ENCODE data around the gene PDZD4. TPM values are rescaled to one million over a fixed set of nuclear protein-coding genes. Genes with fewer than 3 reads are reported as not detected.

PDZD4 gene
- total and polyA plus RNA-seq, 2 experiments from 2014 or later: 30.5 to 230 TPM

- TF ChIP-seq ZNF462 (CRISPR knock-in tag; IDR thresholded peaks at IDR 0.05) (no peak), EZH2phosphoT487 (IDR thresholded peaks at IDR 0.05; ENCODE audit: unreplicated experiment) (no peak), NANOG (IDR thresholded peaks at IDR 0.05; ENCODE audit: borderline replicate concordance) (no peak), STAT1 (IDR thresholded peaks at IDR 0.05; ENCODE audit: unreplicated experiment) (no peak), POLR2AphosphoS5 (IDR thresholded peaks at IDR 0.05; ENCODE audit: low read depth) (no peak), EZH2 (IDR thresholded peaks at IDR 0.05; ENCODE audit: low read depth, unreplicated experiment) (no peak), JUNB (IDR thresholded peaks at IDR 0.05; ENCODE audit: unreplicated experiment) (no peak), CTCF (conservative IDR thresholded peaks at IDR 0.05; ENCODE audit: low read depth in 2 of 2) (no peak)
These were observed 43.7 kb upstream of the PDZD4 start (continued) for GRCh38 chrX:153874085-153874365.

Measured in GM23338 (cell line).